Keratinocyte (primary cell): ENCODE data around the gene XKR8.

Experiments used
- EZH2 ChIP-seq: IDR thresholded peaks from one replicate; pipeline ENCODE4 v1.6.1; 2012; ENCODE audit warnings: inconsistent platforms, mild to moderate bottlenecking, low read length, moderate library complexity
- TF ChIP-seq, protein P1 (sequence below), 3 experiments: IDR thresholded peaks in 1 of 3; conservative IDR thresholded peaks in 1 of 3; optimal IDR thresholded peaks in 1 of 3; 2 replicates in 2 of 3; 3 replicates in 1 of 3; pipeline versions ENCODE3 to v1.5.1; 2011; ENCODE audit warnings: low read length in 3 of 3, mild to moderate bottlenecking in 3 of 3, moderate library complexity in 2 of 3, control low read depth in 1 of 3, inconsistent platforms in 1 of 3; ENCODE audit not compliant: insufficient read depth in 2 of 3; ENCODE audit errors: extremely low read depth in 1 of 3

DNA sequence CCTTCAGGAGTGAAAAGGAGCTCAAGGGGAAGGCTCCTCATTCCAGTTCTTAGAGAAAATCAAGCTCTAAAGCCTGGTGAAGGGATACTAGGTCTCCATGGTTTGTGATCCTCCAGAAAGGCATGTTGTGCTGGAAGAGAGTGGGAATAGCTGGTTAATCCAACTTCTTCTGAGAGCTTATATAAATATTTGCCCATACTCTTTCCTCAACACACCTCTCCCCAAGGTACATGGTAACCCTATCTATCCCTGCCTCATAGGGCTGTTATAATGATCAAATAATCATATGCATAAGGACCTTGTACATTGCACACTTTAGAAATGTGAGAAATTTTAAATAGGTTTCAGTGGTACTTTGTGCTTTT is 14.6 kb downstream of the XKR8 start:
- TF ChIP-seq, protein P1, sequence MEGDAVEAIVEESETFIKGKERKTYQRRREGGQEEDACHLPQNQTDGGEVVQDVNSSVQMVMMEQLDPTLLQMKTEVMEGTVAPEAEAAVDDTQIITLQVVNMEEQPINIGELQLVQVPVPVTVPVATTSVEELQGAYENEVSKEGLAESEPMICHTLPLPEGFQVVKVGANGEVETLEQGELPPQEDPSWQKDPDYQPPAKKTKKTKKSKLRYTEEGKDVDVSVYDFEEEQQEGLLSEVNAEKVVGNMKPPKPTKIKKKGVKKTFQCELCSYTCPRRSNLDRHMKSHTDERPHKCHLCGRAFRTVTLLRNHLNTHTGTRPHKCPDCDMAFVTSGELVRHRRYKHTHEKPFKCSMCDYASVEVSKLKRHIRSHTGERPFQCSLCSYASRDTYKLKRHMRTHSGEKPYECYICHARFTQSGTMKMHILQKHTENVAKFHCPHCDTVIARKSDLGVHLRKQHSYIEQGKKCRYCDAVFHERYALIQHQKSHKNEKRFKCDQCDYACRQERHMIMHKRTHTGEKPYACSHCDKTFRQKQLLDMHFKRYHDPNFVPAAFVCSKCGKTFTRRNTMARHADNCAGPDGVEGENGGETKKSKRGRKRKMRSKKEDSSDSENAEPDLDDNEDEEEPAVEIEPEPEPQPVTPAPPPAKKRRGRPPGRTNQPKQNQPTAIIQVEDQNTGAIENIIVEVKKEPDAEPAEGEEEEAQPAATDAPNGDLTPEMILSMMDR (optimal IDR thresholded peaks at IDR 0.05 in 1 of 3, IDR thresholded peaks at IDR 0.05 in 1 of 3, conservative IDR thresholded peaks at IDR 0.05 in 1 of 3; ENCODE audit: extremely low read depth in 1 of 3, insufficient read depth in 2 of 3, low read length in 3 of 3): no peak
- TF ChIP-seq EZH2: no peak
